Measurements from ENCODE around the gene MAP2K7. TPM values are rescaled to one million over a fixed set of nuclear protein-coding genes. Genes with fewer than 3 reads are reported as not detected.

The MAP2K7 gene
- total RNA-seq, 1 experiment from 2014 or later: 39.4 TPM

GRCh38 chr19:7879836-7880235 lies 23.8 kb upstream of the MAP2K7 start:
- peaks cover 6% of the 10 kb centered on the region for H3K9me3 Mint-ChIP-seq
- DNase-seq (ENCODE audit: low spot score) (no peak), ATAC-seq (no peak; the same call in 1 of the 2 replicates)
- peaks cover 24% of the 10 kb centered on the region for H3K27me3 Mint-ChIP-seq (ENCODE audit: low read depth)
- H3K4me3 Mint-ChIP-seq: no peak overlapping the region
- ChIA-PET POLR2A (no interaction called here), CTCF (interaction anchor here (0.9 to 1.4 kb wide), 3 partner anchors 11 to 29 kb away, joined by 3 to 9 read pairs (median 4); no protein-coding TSS in a partner anchor)
- H3K36me3 Mint-ChIP-seq: no peaks in the 10 kb centered on the region
- H3K4me1 Mint-ChIP-seq: no peaks in the 10 kb centered on the region; the same call in 1 of the 2 replicates
- TF ChIP-seq HMGA2 (CRISPR knock-in tag; IDR thresholded peaks at IDR 0.05) (0 out of 2 replicates have a peak, but pooled peaks have one; percentile 61), AFF4 (CRISPR knock-in tag; IDR thresholded peaks at IDR 0.05; ENCODE audit: borderline replicate concordance) (no peak)
- no peak overlapping the region for H3K27ac Mint-ChIP-seq

- DNase-seq (ENCODE audit: low spot score): no peak
- Mint-ChIP-seq H3K36me3 (no peaks in the 10 kb centered on the region), H3K4me1 (no peaks in the 10 kb centered on the region; the same call in 1 of the 2 replicates), H3K27me3 (ENCODE audit: low read depth) (peaks cover 24% of the 10 kb centered on the region), H3K9me3 (peaks cover 6% of the 10 kb centered on the region), H3K4me3 (no peak overlapping the region), H3K27ac (no peak overlapping the region)
- TF ChIP-seq OVOL2 (CRISPR knock-in tag; IDR thresholded peaks at IDR 0.05; ENCODE audit: borderline replicate concordance): no peak
- ChIA-PET CTCF (interaction anchor here (1.1 to 3.9 kb wide), 3 partner anchors 13 to 35 kb away, joined by 3 to 21 read pairs (median 5); no protein-coding TSS in a partner anchor), POLR2A (no interaction called here)
- ATAC-seq: no peak
Observed at GRCh38 chr19:7881910-7882309, 21.8 kb upstream of the MAP2K7 start.

- Mint-ChIP-seq H3K4me1 (peaks cover 3% of the 10 kb centered on the region), H3K9me3 (peaks cover 6% of the 10 kb centered on the region), H3K27ac (no peak overlapping the region), H3K4me3 (no peak overlapping the region), H3K36me3 (no peaks in the 10 kb centered on the region), H3K27me3 (ENCODE audit: low read depth) (peaks cover 31% of the 10 kb centered on the region)
- CTCF ChIA-PET: interaction anchor here (0.6 to 3.9 kb wide), 8 partner anchors 9 to 137 kb away, joined by 3 to 21 read pairs (median 3); partner anchors contain the start of genes MAP2K7 and PRR36
- POLR2A ChIA-PET: interaction anchor here (1.6 kb wide), 1 partner anchor 20 kb away, joined by 4 read pairs; the partner anchor contains the start of gene MAP2K7
- TF ChIP-seq STAT6 (CRISPR knock-in tag; conservative IDR thresholded peaks at IDR 0.05; ENCODE audit: low read depth): no peak
- no peak for TF ChIP-seq MAX (CRISPR knock-in tag; IDR thresholded peaks at IDR 0.05)
- TF ChIP-seq CREB1 (CRISPR knock-in tag; IDR thresholded peaks at IDR 0.05): no peak
- TF ChIP-seq RORB (CRISPR knock-in tag; IDR thresholded peaks at IDR 0.05): no peak
- no peak for TF ChIP-seq IRF1 (CRISPR knock-in tag; IDR thresholded peaks at IDR 0.05)
- no peak for TF ChIP-seq E2F5 (CRISPR knock-in tag; IDR thresholded peaks at IDR 0.05)
- TF ChIP-seq FOXP1 (CRISPR knock-in tag; IDR thresholded peaks at IDR 0.05; ENCODE audit: borderline replicate concordance): no peak
- TF ChIP-seq HMGA2 (CRISPR knock-in tag; IDR thresholded peaks at IDR 0.05): no peak
- ATAC-seq: no peak
- no peak for DNase-seq (ENCODE audit: low spot score)
Observed at GRCh38 chr19:7883105-7883504, 20.6 kb upstream of the MAP2K7 start.
